H1 (cell line): ENCODE measurements around the gene DLG4. TPM values are rescaled to one million over a fixed set of nuclear protein-coding genes. Genes with fewer than 3 reads are reported as not detected.

Experiments used
- CBX8 ChIP-seq: fragments of 300-800, 300-1000 bp; sonication (generic); IDR thresholded peaks from 2 replicates; pipeline ENCODE4 v1.7.1; 2016; ENCODE audit warnings: low read depth, low read length, borderline replicate concordance
- CEBPB ChIP-seq: IDR thresholded peaks from 2 replicates; pipeline ENCODE4 v1.6.1; 2012; ENCODE audit warnings: low read depth, low read length
- CREB1 ChIP-seq: IDR thresholded peaks from 2 replicates; pipeline ENCODE4 v1.6.1; 2012; ENCODE audit warnings: inconsistent platforms
- JUN ChIP-seq: IDR thresholded peaks from 2 replicates; pipeline ENCODE4 v1.6.1; 2011; ENCODE audit warnings: low read depth, mild to moderate bottlenecking, improper control_type of control experiment, low read length
- PHF8 ChIP-seq: fragments of 200-600 bp; sonication (generic); conservative IDR thresholded peaks from 2 replicates; pipeline ENCODE4 v1.7.1; 2012; ENCODE audit warnings: low read depth, mild to moderate bottlenecking, inconsistent platforms, low read length, moderate library complexity
- RAD21 ChIP-seq, 2 experiments: IDR thresholded peaks in 1 of 2; conservative IDR thresholded peaks in 1 of 2; 2 replicates each; pipeline ENCODE4 v1.6.1; 2011; ENCODE audit warnings: low read depth in 2 of 2, low read length in 2 of 2, improper control_type of control experiment in 1 of 2, inconsistent platforms in 1 of 2, mild to moderate bottlenecking in 1 of 2, moderate library complexity in 1 of 2
- TEAD4 ChIP-seq: IDR thresholded peaks from 2 replicates; pipeline ENCODE4 v1.6.1; 2012; ENCODE audit warnings: low read depth, low read length, inconsistent platforms, mixed read lengths
- polyA plus RNA-seq, 7 experiments: library from polyadenylated mRNA; depleted of rRNA in 3 of 7; stranded (reverse) in 5 of 7; unstranded in 2 of 7; fragments of >200 nt in 5 of 7; fragments of 200-250 nt in 2 of 7; gene quantifications; 1 replicate in 5 of 7; 2 replicates in 1 of 7; 4 replicates in 1 of 7; pipeline versions ENCODE4 v1.2.1 to v1.2.3, GENCODE V29; 2011 to 2013; ENCODE audit warnings: missing spikeins in 2 of 7, mixed read lengths in 2 of 7
- total RNA-seq: library from RNA; stranded (reverse); fragmentation: NEBNext Ultra II Directional; extraction: Animal tissue kit (Norgen Biotek cat#: 25700); gene quantifications from 2 replicates; pipeline ENCODE4 v1.2.1, GENCODE V29; 2021
- TF ChIP-seq, protein P1 (sequence below), 3 experiments: IDR thresholded peaks; 1 replicate in 2 of 3; 2 replicates in 1 of 3; pipeline versions ENCODE4 v1.5.1 to v1.6.1; 2011; ENCODE audit warnings: low read length in 3 of 3, mild to moderate bottlenecking in 3 of 3, inconsistent platforms in 2 of 3, low read depth in 1 of 3, moderate library complexity in 1 of 3; ENCODE audit not compliant: insufficient read depth in 1 of 3; ENCODE audit errors: control extremely low read depth in 1 of 3

DLG4 gene
- total and polyA plus RNA-seq, 2 of the 8 experiments (the other 6 are each of a cell fraction or from before 2014, with no cell fraction given): 18.9 to 45.9 TPM

DNA sequence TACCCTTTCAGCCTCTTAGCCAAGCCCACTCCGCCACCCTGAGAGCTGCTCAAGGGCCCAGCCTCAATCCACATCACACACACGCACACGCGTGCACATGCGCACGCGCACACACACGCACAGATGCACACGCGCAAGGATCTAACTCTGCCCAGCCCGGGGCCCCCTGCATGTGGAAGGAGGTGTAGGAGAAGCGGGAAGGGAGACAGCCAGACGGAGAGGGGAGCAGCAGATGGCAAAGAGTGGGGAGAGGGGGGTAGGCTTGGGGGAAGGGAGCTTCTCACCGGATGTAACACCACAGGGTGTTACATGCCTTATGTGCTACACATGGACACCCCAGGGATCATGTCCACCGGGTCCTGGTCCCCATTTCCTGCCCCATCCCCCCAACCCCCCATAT is 15.3 kb downstream of the DLG4 start (continued):
- no peak for TF ChIP-seq CEBPB
- TF ChIP-seq RAD21 (IDR thresholded peaks at IDR 0.05 in 1 of 2, conservative IDR thresholded peaks at IDR 0.05 in 1 of 2; ENCODE audit: low read depth in 2 of 2, low read length in 2 of 2): no peak
- no peak for TF ChIP-seq JUN
- TF ChIP-seq, protein P1, sequence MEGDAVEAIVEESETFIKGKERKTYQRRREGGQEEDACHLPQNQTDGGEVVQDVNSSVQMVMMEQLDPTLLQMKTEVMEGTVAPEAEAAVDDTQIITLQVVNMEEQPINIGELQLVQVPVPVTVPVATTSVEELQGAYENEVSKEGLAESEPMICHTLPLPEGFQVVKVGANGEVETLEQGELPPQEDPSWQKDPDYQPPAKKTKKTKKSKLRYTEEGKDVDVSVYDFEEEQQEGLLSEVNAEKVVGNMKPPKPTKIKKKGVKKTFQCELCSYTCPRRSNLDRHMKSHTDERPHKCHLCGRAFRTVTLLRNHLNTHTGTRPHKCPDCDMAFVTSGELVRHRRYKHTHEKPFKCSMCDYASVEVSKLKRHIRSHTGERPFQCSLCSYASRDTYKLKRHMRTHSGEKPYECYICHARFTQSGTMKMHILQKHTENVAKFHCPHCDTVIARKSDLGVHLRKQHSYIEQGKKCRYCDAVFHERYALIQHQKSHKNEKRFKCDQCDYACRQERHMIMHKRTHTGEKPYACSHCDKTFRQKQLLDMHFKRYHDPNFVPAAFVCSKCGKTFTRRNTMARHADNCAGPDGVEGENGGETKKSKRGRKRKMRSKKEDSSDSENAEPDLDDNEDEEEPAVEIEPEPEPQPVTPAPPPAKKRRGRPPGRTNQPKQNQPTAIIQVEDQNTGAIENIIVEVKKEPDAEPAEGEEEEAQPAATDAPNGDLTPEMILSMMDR (IDR thresholded peaks at IDR 0.05; ENCODE audit: control extremely low read depth in 1 of 3, insufficient read depth in 1 of 3, low read depth in 1 of 3, low read length in 3 of 3): no peak
- TF ChIP-seq CBX8: no peak
- TF ChIP-seq CREB1: no peak
- TF ChIP-seq TEAD4: no peak
- TF ChIP-seq PHF8: no peak
